Tibial artery (tissue), 4 donors: ENCODE measurements around the gene FLG2.
"Not testable (repeated sequence)": the region's sequence is repeated elsewhere in the genome, so short reads cannot be mapped to it uniquely, and the experiment has no call there.

ENCODE experiments used
- DNase-seq, 2 donors: peaks; one replicate each; pipeline ENCODE4 v3.0.0-alpha.2; 2019
- H3K27ac ChIP-seq, 2 donors: fragments of 200-600 bp; sonication (generic) in 1 of 2; 1 replicate in 1 of 2; 2 replicates in 1 of 2; pipeline ENCODE4 v1.5.1; 2018 to 2019; ENCODE audit warnings: mild to moderate bottlenecking in 1 of 2
- H3K27me3 ChIP-seq, 2 donors: fragments of 200-600 bp; sonication (generic) in 1 of 2; one replicate each; pipeline versions ENCODE4 v1.5.1 to v1.6.0; 2016 to 2019
- H3K36me3 ChIP-seq, 3 donors: fragments of 200-600 bp; sonication (generic) in 2 of 3; one replicate each; pipeline ENCODE4 v1.5.1; 2016 to 2019; ENCODE audit warnings: mild to moderate bottlenecking in 2 of 3
- H3K4me1 ChIP-seq, 4 donors: fragments of 200-600 bp; sonication (generic) in 2 of 4; 1 replicate in 3 of 4; 2 replicates in 1 of 4; pipeline ENCODE4 v1.5.1; 2016 to 2019
- H3K4me3 ChIP-seq, 2 donors: fragments of 200-600 bp; sonication (generic) in 1 of 2; 1 replicate in 1 of 2; 2 replicates in 1 of 2; pipeline ENCODE4 v1.5.1; 2018 to 2019; ENCODE audit warnings: mild to moderate bottlenecking in 2 of 2
- H3K9me3 ChIP-seq, 3 donors: fragments of 200-600 bp; sonication (generic) in 1 of 3; one replicate each; pipeline ENCODE4 v1.5.1; 2016 to 2019
- intact Hi-C: fragments of 100-400 bp; cut with DNase I; formaldehyde crosslinking; loops from one replicate; pipeline ENCODE4 v1.15.0; 2023; ENCODE audit warnings: low total_unique reads
- TF ChIP-seq, protein P1 (sequence below), 2 experiments: fragments of 200-600 bp in 1 of 2; fragments of 450-650 bp in 1 of 2; IDR thresholded peaks; one replicate each; pipeline ENCODE4 v1.5.1; 2017 to 2019; ENCODE audit warnings: antibody characterized with exemption in 2 of 2, mild to moderate bottlenecking in 1 of 2, moderate library complexity in 1 of 2

FLG2 gene

GRCh38 chr1:152313319-152313801 is 46.4 kb downstream of the FLG2 start:
- TF ChIP-seq, protein P1, sequence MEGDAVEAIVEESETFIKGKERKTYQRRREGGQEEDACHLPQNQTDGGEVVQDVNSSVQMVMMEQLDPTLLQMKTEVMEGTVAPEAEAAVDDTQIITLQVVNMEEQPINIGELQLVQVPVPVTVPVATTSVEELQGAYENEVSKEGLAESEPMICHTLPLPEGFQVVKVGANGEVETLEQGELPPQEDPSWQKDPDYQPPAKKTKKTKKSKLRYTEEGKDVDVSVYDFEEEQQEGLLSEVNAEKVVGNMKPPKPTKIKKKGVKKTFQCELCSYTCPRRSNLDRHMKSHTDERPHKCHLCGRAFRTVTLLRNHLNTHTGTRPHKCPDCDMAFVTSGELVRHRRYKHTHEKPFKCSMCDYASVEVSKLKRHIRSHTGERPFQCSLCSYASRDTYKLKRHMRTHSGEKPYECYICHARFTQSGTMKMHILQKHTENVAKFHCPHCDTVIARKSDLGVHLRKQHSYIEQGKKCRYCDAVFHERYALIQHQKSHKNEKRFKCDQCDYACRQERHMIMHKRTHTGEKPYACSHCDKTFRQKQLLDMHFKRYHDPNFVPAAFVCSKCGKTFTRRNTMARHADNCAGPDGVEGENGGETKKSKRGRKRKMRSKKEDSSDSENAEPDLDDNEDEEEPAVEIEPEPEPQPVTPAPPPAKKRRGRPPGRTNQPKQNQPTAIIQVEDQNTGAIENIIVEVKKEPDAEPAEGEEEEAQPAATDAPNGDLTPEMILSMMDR (IDR thresholded peaks at IDR 0.05): no peak
- Histone ChIP-seq H3K36me3 (peaks cover 0 to 21% (median 19%) of the 10 kb centered on the region in 3 donors), H3K4me3 (no peak overlapping the region), H3K27me3 (no peaks in the 10 kb centered on the region), H3K4me1 (no peaks in the 10 kb centered on the region), H3K27ac (no peak overlapping the region), H3K9me3 (peaks cover 0 to 17% (median 13%) of the 10 kb centered on the region in 3 donors)
- no peak for DNase-seq
- intact Hi-C loops: no loop called here

GRCh38 chr1:152312169-152312568 is 47.6 kb downstream of the FLG2 start:
- DNase-seq, H3K4me1 ChIP-seq, H3K27me3 ChIP-seq, H3K27ac ChIP-seq, intact Hi-C loops, H3K4me3 ChIP-seq: not testable (repeated sequence)
- Histone ChIP-seq H3K9me3 (peaks cover 0 to 21% (median 13%) of the 10 kb centered on the region in 3 donors), H3K36me3 (peaks cover 0 to 25% (median 21%) of the 10 kb centered on the region in 3 donors)

- intact Hi-C loops: no loop called here
- Histone ChIP-seq H3K4me1 (no peaks in the 10 kb centered on the region), H3K27me3 (no peaks in the 10 kb centered on the region), H3K4me3 (no peak overlapping the region), H3K36me3 (peaks cover 0 to 25% (median 21%) of the 10 kb centered on the region in 3 donors), H3K9me3 (peaks cover 0 to 21% (median 13%) of the 10 kb centered on the region in 3 donors), H3K27ac (no peak overlapping the region)
- TF ChIP-seq, protein P1 (IDR thresholded peaks at IDR 0.05): no peak
- peak in 1 of 2 donors; percentile 42 for DNase-seq
These were observed 49.9 kb downstream of the FLG2 start for GRCh38 chr1:152309955-152310354.

DNA sequence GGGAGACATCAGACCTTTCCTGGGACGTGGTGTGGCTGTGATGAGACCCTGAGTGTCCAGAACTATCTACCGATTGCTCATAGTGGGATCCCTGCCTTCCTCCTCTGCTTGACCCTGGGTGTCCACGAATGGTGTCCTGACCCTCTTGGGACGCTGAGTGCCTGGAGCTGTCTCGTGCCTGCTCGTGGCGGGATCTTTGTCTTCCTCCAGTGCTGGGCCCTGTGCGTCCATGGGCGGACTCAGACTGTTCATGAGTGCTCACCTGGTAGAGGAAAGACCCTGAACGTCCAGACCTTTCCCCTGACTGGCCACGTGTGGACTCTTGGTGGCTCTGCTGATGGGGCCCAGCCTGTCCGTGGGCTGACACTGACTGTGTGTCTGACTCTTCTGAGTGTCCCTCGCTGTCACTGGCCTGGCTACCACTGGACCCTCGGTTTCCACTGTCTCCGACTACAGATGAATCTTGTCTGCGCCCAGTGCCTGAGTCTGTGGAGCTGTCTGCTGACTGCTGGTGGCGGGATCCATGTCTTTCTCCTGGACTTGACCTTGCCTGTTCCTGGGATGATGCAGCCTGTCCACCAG is 50.4 kb downstream of the FLG2 start:
- H3K4me1 ChIP-seq, H3K27ac ChIP-seq, intact Hi-C loops, H3K27me3 ChIP-seq, H3K4me3 ChIP-seq: not testable (repeated sequence)
- Histone ChIP-seq H3K36me3 (peaks cover 0 to 25% (median 21%) of the 10 kb centered on the region in 3 donors), H3K9me3 (peaks cover 0 to 21% (median 13%) of the 10 kb centered on the region in 3 donors)
- peak in 1 of 2 donors; percentile 55 for DNase-seq

DNA sequence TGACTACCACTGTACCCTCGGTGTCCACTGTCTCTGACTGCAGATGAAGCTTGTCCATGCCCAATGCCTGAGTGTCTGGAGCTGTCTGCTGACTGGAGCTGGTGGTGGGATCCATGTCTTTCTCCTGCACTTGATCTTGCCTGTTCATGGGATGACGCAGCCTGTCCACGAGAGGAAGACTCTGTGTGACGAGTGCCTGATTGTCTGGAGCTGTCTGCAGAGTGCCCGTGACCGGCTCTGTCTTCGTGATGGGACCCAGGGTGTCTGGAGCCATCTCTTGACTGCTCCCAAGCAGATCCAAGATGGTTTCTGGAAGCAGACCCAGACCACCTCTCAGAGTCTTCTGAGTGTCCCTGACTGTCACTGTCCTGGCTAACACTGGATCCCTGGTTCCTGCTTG is 51.0 kb downstream of the FLG2 start:
- peak in 1 of 2 donors; percentile 56 for DNase-seq
- H3K27ac ChIP-seq, intact Hi-C loops: not testable (repeated sequence)

GRCh38 chr1:152307970-152308369 is 51.8 kb downstream of the FLG2 start:
- H3K27ac ChIP-seq, intact Hi-C loops, H3K4me3 ChIP-seq, H3K27me3 ChIP-seq, H3K4me1 ChIP-seq: not testable (repeated sequence)
- peak in 1 of 2 donors; percentile 45 for DNase-seq
- Histone ChIP-seq H3K9me3 (peaks cover 0 to 26% (median 20%) of the 10 kb centered on the region in 3 donors), H3K36me3 (peaks cover 0 to 29% (median 25%) of the 10 kb centered on the region in 3 donors)

More for the DNA sequence above, 51.0 kb downstream of the FLG2 start:
- H3K36me3 ChIP-seq: peaks cover 0 to 25% (median 21%) of the 10 kb centered on the region in 3 donors
- H3K27me3 ChIP-seq, H3K4me1 ChIP-seq, H3K4me3 ChIP-seq: not testable (repeated sequence)
- peaks cover 0 to 21% (median 19%) of the 10 kb centered on the region in 3 donors for H3K9me3 ChIP-seq

GRCh38 chr1:152306123-152306522 is 53.7 kb downstream of the FLG2 start:
- H3K4me3 ChIP-seq, intact Hi-C loops, H3K4me1 ChIP-seq, DNase-seq, H3K27me3 ChIP-seq, H3K27ac ChIP-seq: not testable (repeated sequence)
- peaks cover 0 to 29% (median 23%) of the 10 kb centered on the region in 3 donors for H3K36me3 ChIP-seq
- peaks cover 0 to 27% (median 22%) of the 10 kb centered on the region in 3 donors for H3K9me3 ChIP-seq

DNA sequence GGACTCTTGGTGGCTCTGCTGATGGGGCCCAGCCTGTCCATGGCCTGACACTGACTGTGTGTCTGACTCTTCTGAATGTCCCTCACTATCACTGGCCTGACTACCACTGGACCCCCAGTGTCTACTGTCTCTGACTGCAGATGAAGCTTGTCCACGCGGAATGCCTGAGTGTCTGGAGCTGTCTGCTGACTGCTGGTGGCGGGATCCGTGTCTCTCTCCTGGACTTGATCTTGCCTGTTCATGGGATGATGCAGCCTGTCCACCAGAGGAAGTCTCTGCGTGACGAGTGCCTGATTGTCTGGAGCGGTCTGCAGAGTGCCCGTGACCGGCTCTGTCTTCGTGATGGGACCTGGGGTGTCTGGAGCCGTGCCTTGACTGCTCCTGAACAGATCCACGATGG is 55.0 kb downstream of the FLG2 start:
- intact Hi-C loops, H3K4me3 ChIP-seq, DNase-seq, H3K27me3 ChIP-seq, H3K27ac ChIP-seq, H3K4me1 ChIP-seq: not testable (repeated sequence)
- Histone ChIP-seq H3K36me3 (peaks cover 0 to 25% (median 15%) of the 10 kb centered on the region in 3 donors), H3K9me3 (peaks cover 0 to 24% (median 24%) of the 10 kb centered on the region in 3 donors)

DNA sequence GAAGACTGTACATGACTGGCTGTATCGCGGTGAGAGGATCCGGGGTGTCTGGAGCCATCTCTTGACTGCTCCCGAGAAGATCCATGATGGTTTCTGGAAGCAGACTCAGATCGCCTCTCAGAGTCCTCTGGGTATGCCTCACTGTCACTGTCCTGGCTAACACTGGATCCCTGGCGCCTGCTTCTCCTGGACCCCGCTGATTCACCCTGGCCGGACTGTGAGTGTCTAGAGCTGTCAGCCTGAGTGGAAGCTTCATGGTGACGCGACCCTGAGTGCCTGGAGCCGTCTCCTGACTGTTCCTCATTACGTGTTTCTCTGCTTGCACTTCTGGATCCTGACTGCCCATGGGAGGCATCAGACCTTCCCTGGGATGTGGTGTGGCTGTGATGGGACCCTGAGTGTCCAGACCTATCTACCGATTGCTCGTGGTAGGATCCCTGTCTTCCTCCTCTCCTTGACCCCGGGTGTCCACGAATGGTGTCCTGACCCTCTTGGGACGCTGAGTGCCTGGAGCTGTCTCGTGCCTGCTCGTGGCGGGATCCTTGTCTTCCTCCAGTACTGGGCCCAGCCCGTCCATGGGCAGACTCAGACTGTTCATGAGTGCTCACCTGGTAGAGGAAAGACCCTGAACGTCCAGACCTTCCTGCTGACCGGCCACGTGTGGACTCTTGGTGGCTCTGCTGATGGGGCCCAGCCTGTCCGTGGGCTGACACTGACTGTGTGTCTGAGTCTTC is 56.5 kb downstream of the FLG2 start:
- H3K4me1 ChIP-seq, H3K4me3 ChIP-seq, H3K27me3 ChIP-seq, H3K27ac ChIP-seq, intact Hi-C loops: not testable (repeated sequence)
- Histone ChIP-seq H3K36me3 (peaks cover 0 to 13% (median 8%) of the 10 kb centered on the region in 3 donors), H3K9me3 (peaks cover 0 to 22% (median 10%) of the 10 kb centered on the region in 3 donors)
- peak in 1 of 2 donors; percentile 43 for DNase-seq
